ENCODE data around the gene LSM14B. TPM values are rescaled to one million over a fixed set of nuclear protein-coding genes. Genes with fewer than 3 reads are reported as not detected.
"Not testable (repeated sequence)": the region's sequence is repeated elsewhere in the genome, so short reads cannot be mapped to it uniquely, and the experiment has no call there.

LSM14B gene
- total and polyA plus RNA-seq, 11 donors, result 26.1 to 64.7 (median 54.6) TPM

DNA sequence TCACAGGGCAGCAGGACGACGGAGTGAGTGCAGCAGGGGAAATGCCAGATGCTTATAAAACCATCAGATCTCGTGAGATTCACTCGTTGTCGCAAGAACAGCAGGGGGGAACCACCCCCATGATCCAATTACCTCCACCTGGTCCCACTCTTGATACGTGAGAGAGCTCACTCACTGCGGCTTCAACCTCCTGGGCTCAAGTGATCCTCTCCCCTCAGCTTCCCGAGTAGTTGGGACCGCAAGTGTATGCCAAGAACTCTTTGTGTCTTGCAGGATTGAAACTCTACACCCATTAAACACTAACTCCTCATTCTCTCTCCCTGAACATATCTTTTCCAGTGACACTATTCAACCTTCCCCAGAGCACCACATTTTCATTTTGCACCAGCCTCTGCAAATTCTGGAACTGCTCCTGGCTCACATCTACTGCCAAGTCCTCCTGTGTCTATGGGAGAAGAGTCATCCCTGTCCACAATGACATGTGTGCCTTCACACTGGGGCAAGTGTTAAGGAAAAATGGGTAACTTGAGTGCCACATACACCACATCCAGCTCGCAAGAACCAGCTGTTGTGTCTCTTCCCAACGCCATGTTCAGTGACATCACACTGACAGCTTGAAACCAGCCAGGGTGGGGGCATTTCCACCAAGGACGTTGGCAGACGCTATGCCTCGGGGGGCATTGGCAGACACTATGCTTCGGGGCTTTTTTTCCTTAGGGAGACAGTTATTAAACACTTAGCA lies 41.9 kb upstream of the LSM14B start:
- Histone ChIP-seq H3K4me1 (no peaks in the 10 kb centered on the region), H3K4me3 (no peak overlapping the region), H3K27me3 (no peaks in the 10 kb centered on the region), H3K27ac (no peak overlapping the region), H3K9me3 (peaks cover 0 to 20% (median 4%) of the 10 kb centered on the region in 12 donors), H3K36me3 (no peaks in the 10 kb centered on the region)
- intact Hi-C loops (cut with DNase I), result no loop called here
- DNase-seq (no peak), ATAC-seq (no peak)
- TF ChIP-seq, protein P1, sequence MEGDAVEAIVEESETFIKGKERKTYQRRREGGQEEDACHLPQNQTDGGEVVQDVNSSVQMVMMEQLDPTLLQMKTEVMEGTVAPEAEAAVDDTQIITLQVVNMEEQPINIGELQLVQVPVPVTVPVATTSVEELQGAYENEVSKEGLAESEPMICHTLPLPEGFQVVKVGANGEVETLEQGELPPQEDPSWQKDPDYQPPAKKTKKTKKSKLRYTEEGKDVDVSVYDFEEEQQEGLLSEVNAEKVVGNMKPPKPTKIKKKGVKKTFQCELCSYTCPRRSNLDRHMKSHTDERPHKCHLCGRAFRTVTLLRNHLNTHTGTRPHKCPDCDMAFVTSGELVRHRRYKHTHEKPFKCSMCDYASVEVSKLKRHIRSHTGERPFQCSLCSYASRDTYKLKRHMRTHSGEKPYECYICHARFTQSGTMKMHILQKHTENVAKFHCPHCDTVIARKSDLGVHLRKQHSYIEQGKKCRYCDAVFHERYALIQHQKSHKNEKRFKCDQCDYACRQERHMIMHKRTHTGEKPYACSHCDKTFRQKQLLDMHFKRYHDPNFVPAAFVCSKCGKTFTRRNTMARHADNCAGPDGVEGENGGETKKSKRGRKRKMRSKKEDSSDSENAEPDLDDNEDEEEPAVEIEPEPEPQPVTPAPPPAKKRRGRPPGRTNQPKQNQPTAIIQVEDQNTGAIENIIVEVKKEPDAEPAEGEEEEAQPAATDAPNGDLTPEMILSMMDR (IDR thresholded peaks at IDR 0.05), result no peak
- no peak for TF ChIP-seq POLR2A (IDR thresholded peaks at IDR 0.05)
- WGBS, 4 donors, result 65 to 77% (median 68%) methylated on average over 10 to 15 of the region's 15 CpGs

DNA sequence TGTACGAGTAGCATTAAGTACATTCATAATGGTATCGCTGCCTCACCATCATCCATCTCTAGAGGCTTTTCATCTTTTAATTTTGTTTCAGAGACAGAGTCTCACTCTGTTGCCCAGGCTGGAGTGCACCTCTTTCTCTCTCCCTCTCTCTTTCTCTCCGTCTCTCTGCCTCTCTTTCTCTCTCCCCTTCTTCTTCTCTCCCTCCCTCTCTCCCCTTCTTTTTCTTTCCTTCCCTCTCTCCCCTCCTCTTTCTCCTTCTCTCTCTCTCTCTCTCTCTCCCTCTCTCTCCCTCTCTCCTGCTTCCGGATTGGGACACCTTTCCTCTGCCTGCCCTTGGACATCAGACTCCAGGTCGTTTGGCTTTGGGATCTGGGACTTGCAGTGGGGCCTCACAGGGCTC lies 39.0 kb upstream of the LSM14B start:
- Histone ChIP-seq H3K4me3 (no peak overlapping the region), H3K27ac (no peak overlapping the region), H3K36me3 (no peaks in the 10 kb centered on the region), H3K9me3 (peaks cover 0 to 7% (median 0%) of the 10 kb centered on the region in 12 donors), H3K4me1 (no peaks in the 10 kb centered on the region), H3K27me3 (peaks cover 0 to 4% (median 0%) of the 10 kb centered on the region in 9 donors)
- ATAC-seq, result no peak
- WGBS, 4 donors, result 50 to 75% (median 65%) methylated on average over 5 of the region's 5 CpGs
- DNase-seq, result no peak
- TF ChIP-seq, protein P1 (IDR thresholded peaks at IDR 0.05), result no peak
- no peak for TF ChIP-seq POLR2A (IDR thresholded peaks at IDR 0.05)
- intact Hi-C loops (cut with DNase I), result no loop called here

DNA sequence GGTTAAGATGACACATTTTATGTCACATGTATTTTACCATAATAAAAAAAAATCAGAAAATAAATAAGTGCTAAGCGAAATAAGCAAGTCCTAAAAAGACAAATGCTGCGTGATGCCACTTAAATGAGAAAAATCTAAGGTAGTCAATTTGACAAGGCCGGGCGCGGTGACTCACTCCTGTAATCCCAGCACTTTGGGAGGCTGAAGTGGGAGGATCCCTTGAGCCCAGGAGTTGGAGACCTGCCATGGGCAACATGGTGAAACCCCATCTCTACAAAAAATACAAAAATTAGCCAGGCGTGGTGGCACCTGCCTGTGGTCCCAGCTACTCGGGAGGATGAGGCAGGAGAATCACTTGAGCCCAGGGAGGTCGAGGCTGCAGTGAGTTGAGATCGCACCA lies 38.1 kb upstream of the LSM14B start:
- H3K27me3 ChIP-seq; DNase-seq; H3K27ac ChIP-seq; H3K4me1 ChIP-seq; intact Hi-C loops (cut with DNase I); ATAC-seq; H3K36me3 ChIP-seq; H3K4me3 ChIP-seq; H3K9me3 ChIP-seq: not testable (repeated sequence)
- 90 to 95% (median 93%) methylated on average over 9 of the region's 9 CpGs for WGBS, 4 donors

DNA sequence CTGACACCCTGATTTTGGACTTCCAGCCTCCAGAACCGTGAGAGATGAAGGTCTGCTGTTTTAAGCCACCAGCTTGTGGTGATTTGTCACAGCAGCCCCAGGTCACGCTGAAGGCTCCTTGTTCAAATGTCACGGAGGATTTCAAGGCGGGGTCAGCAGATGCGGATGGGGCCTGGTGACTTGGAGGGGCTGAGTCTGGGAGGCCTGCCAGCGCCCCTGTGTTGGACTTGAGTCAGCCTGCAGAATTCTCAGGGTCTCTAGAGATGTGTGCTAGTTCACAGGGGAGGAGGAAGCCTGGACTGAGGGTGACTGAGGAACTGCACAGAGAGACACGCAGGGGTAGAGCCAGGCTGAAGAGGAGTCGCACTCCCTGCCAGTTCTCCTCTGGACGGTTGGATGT lies 37.1 kb upstream of the LSM14B start:
- Histone ChIP-seq H3K36me3 (no peaks in the 10 kb centered on the region), H3K4me3 (no peak overlapping the region), H3K9me3 (no peaks in the 10 kb centered on the region), H3K27ac (no peak overlapping the region), H3K27me3 (peaks cover 0 to 4% (median 0%) of the 10 kb centered on the region in 9 donors), H3K4me1 (no peaks in the 10 kb centered on the region)
- intact Hi-C loops (cut with DNase I), result no loop called here
- ATAC-seq, result no peak
- DNase-seq, result no peak
- TF ChIP-seq, protein P1 (IDR thresholded peaks at IDR 0.05), result no peak
- no peak for TF ChIP-seq POLR2A (IDR thresholded peaks at IDR 0.05)
- WGBS, 4 donors, result 75 to 79% (median 77%) methylated on average over 8 to 9 of the region's 9 CpGs

DNA sequence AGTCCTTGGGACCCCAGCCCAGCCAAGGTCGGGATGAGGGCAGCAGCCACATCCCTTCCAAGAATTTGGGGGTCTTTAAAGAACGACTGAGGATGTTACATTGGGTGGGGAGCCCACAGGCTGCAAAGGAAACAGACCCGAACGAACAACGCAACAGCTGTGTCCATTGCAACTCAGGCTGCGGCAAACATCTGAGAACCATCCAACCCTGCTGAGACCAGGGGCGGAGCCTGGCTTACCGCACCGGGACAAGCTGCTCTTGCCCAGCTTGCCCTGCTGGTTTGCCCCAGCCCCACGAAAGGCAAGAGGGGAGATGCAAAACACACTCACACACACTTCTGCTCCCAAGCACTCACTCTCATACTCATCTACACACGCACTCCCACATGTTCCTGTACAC lies 35.0 kb upstream of the LSM14B start:
- H3K9me3 ChIP-seq, result no peaks in the 10 kb centered on the region
- WGBS, 4 donors, result 42 to 50% (median 46%) methylated on average over 6 to 11 of the region's 11 CpGs
- no peaks in the 10 kb centered on the region for H3K4me1 ChIP-seq
- DNase-seq (no peak), ATAC-seq (no peak)
- no peaks in the 10 kb centered on the region for H3K36me3 ChIP-seq
- intact Hi-C loops (cut with DNase I), result no loop called here
- no peak overlapping the region for H3K4me3 ChIP-seq
- H3K27ac ChIP-seq, result no peak overlapping the region
- TF ChIP-seq, protein P1 (IDR thresholded peaks at IDR 0.05), result no peak
- no peak for TF ChIP-seq POLR2A (IDR thresholded peaks at IDR 0.05)
- peaks cover 0 to 4% (median 0%) of the 10 kb centered on the region in 9 donors for H3K27me3 ChIP-seq

All from heart left ventricle (tissue), 16 donors.